RWPE2 (cell line): ENCODE data around the gene TCOF1.

Experiments used
- ATAC-seq: fragments of 200-7000 bp; cut with Tn5 transposase; 3 replicates; pipeline ENCODE4 v1.9.1; 2021; ENCODE audit warnings: low read depth
- DNase-seq: peaks from one replicate; pipeline ENCODE4 v3.0.0-alpha.2; 2020; ENCODE audit warnings: low spot score
- H3K27ac ChIP-seq: fragments of 450-650 bp; 2 replicates; pipeline ENCODE4 v1.5.1; 2017; ENCODE audit warnings: mild to moderate bottlenecking; ENCODE audit not compliant: poor library complexity, severe bottlenecking
- H3K27me3 ChIP-seq: fragments of 250-450 bp; sonication (Bioruptor Pico); 2 replicates; pipeline ENCODE4 v1.5.1; 2021; ENCODE audit warnings: mild to moderate bottlenecking, moderate library complexity; ENCODE audit not compliant: insufficient read depth, poor library complexity, severe bottlenecking
- H3K36me3 ChIP-seq: fragments of 250-450 bp; sonication (Bioruptor Pico); 2 replicates; pipeline ENCODE4 v1.5.1; 2020; ENCODE audit warnings: low read depth, mild to moderate bottlenecking, moderate library complexity
- H3K4me1 ChIP-seq: fragments of 250-450 bp; sonication (Bioruptor Pico); 2 replicates; pipeline ENCODE4 v1.5.1; 2021; ENCODE audit warnings: mild to moderate bottlenecking, moderate library complexity; ENCODE audit not compliant: insufficient read depth, poor library complexity, severe bottlenecking
- H3K4me3 ChIP-seq: fragments of 250-450 bp; sonication (Bioruptor Pico); 2 replicates; pipeline ENCODE4 v1.5.1; 2021; ENCODE audit warnings: mild to moderate bottlenecking, moderate library complexity; ENCODE audit not compliant: severe bottlenecking
- H3K9me3 ChIP-seq: fragments of 250-450 bp; sonication (Bioruptor Pico); 2 replicates; pipeline ENCODE4 v1.5.1; 2021; ENCODE audit warnings: mild to moderate bottlenecking, moderate library complexity; ENCODE audit not compliant: severe bottlenecking
- CTCF ChIP-seq: fragments of 450-650 bp; IDR thresholded peaks from one replicate; pipeline ENCODE4 v1.5.1; 2017; ENCODE audit warnings: mild to moderate bottlenecking, moderate library complexity; ENCODE audit not compliant: poor library complexity, severe bottlenecking

TCOF1 gene

GRCh38 chr5:150320044-150320613 lies 37.4 kb upstream of the TCOF1 start:
- no peaks in the 10 kb centered on the region for H3K36me3 ChIP-seq
- H3K9me3 ChIP-seq, result no peaks in the 10 kb centered on the region
- no peaks in the 10 kb centered on the region for H3K27me3 ChIP-seq
- ATAC-seq (peak; percentile 34), DNase-seq (peak; percentile 85)
- H3K4me3 ChIP-seq, result no peak overlapping the region
- H3K27ac ChIP-seq, result peak overlapping the region; percentile 93
- TF ChIP-seq CTCF, result no peak
- H3K4me1 ChIP-seq, result peaks cover 63% of the 10 kb centered on the region

- Histone ChIP-seq H3K4me3 (no peak overlapping the region), H3K9me3 (no peaks in the 10 kb centered on the region), H3K36me3 (no peaks in the 10 kb centered on the region), H3K4me1 (peaks cover 63% of the 10 kb centered on the region), H3K27me3 (no peaks in the 10 kb centered on the region), H3K27ac (peak overlapping the region; percentile 93)
- ATAC-seq, result no peak
- TF ChIP-seq CTCF, result no peak
- DNase-seq, result no peak
Measured at GRCh38 chr5:150321211-150321610, 36.3 kb upstream of the TCOF1 start.

GRCh38 chr5:150321784-150322183 lies 35.7 kb upstream of the TCOF1 start:
- no peak for TF ChIP-seq CTCF
- peak overlapping the region; percentile 93 for H3K27ac ChIP-seq
- H3K4me1 ChIP-seq, result peaks cover 57% of the 10 kb centered on the region
- no peaks in the 10 kb centered on the region for H3K9me3 ChIP-seq
- H3K27me3 ChIP-seq, result no peaks in the 10 kb centered on the region
- no peaks in the 10 kb centered on the region for H3K36me3 ChIP-seq
- ATAC-seq (no peak), DNase-seq (no peak)
- H3K4me3 ChIP-seq, result no peak overlapping the region

GRCh38 chr5:150322202-150322601 lies 35.3 kb upstream of the TCOF1 start:
- no peak for TF ChIP-seq CTCF
- peak overlapping the region; percentile 93 for H3K27ac ChIP-seq
- H3K27me3 ChIP-seq, result no peaks in the 10 kb centered on the region
- H3K4me1 ChIP-seq, result peaks cover 53% of the 10 kb centered on the region
- H3K36me3 ChIP-seq, result no peaks in the 10 kb centered on the region
- ATAC-seq (peak; percentile 67), DNase-seq (no peak)
- no peaks in the 10 kb centered on the region for H3K9me3 ChIP-seq
- no peak overlapping the region for H3K4me3 ChIP-seq

GRCh38 chr5:150323092-150323491 lies 34.4 kb upstream of the TCOF1 start:
- ATAC-seq, result no peak
- Histone ChIP-seq H3K9me3 (no peaks in the 10 kb centered on the region), H3K36me3 (no peaks in the 10 kb centered on the region), H3K4me1 (peaks cover 44% of the 10 kb centered on the region), H3K4me3 (no peak overlapping the region), H3K27me3 (no peaks in the 10 kb centered on the region), H3K27ac (peak overlapping the region; percentile 93)
- no peak for TF ChIP-seq CTCF
- no peak for DNase-seq
